Measurements from ENCODE around the gene MTHFD1.
"Not testable (repeated sequence)": the region's sequence is repeated elsewhere in the genome, so short reads cannot be mapped to it uniquely, and the experiment has no call there.

The MTHFD1 gene

GRCh38 chr14:64387782-64388532 lies at the start of gene MTHFD1:
MTHFD1 (plus strand) TSS chr14:64388353; CDS start chr14:64388428, 75 bp downstream.
- Histone ChIP-seq H3K36me3 (ENCODE audit: control insufficient read depth in 2 of 2, insufficient read depth in 2 of 2, low read length in 2 of 2) (no peaks in the 10 kb centered on the region), H3K4me3 (ENCODE audit: low read length in 2 of 2) (peak within 1 kb of the TSS; percentile 87 to 98), H3K9me3 (ENCODE audit: control insufficient read depth in 2 of 2, low read length in 2 of 2) (no peaks in the 10 kb centered on the region), H3K9ac (ENCODE audit: low read depth in 1 of 2, low read length in 2 of 2) (peak within 1 kb of the TSS; percentile 81 to 88), H3K4me1 (ENCODE audit: control insufficient read depth in 2 of 2, insufficient read depth in 2 of 2, low read length in 2 of 2) (peaks cover 11 to 13% of the 10 kb centered on the region in 2 donors), H3K27me3 (ENCODE audit: control insufficient read depth in 2 of 2, insufficient read depth in 2 of 2, low read length in 2 of 2) (no peaks in the 10 kb centered on the region), H3K27ac (ENCODE audit: low read depth in 2 of 2, low read length in 2 of 2) (peak within 1 kb of the TSS; percentile 79 to 82)

- no peaks in the 10 kb centered on the region for H3K36me3 ChIP-seq (ENCODE audit: control insufficient read depth in 2 of 2, insufficient read depth in 2 of 2, low read length in 2 of 2)
- peak overlapping the region; percentile 65 to 80 for H3K9ac ChIP-seq (ENCODE audit: low read depth in 1 of 2, low read length in 2 of 2)
- no peaks in the 10 kb centered on the region for H3K27me3 ChIP-seq (ENCODE audit: control insufficient read depth in 2 of 2, insufficient read depth in 2 of 2, low read length in 2 of 2)
- H3K4me1 ChIP-seq (ENCODE audit: control insufficient read depth in 2 of 2, insufficient read depth in 2 of 2, low read length in 2 of 2): peaks cover 4 to 6% of the 10 kb centered on the region in 2 donors
- peak overlapping the region; percentile 84 to 91 for H3K4me3 ChIP-seq (ENCODE audit: low read length in 2 of 2)
- H3K9me3 ChIP-seq (ENCODE audit: control insufficient read depth in 2 of 2, low read length in 2 of 2): no peaks in the 10 kb centered on the region
- H3K27ac ChIP-seq (ENCODE audit: low read depth in 2 of 2, low read length in 2 of 2): peak overlapping the region; percentile 83 to 89
These were observed 49.4 kb upstream of the MTHFD1 start for GRCh38 chr14:64338616-64339316.

GRCh38 chr14:64340560-64341196 lies 47.5 kb upstream of the MTHFD1 start:
- H3K4me3 ChIP-seq (ENCODE audit: low read length in 2 of 2): no peak overlapping the region
- H3K9me3 ChIP-seq (ENCODE audit: control insufficient read depth in 2 of 2, low read length in 2 of 2): no peaks in the 10 kb centered on the region
- no peaks in the 10 kb centered on the region for H3K36me3 ChIP-seq (ENCODE audit: control insufficient read depth in 2 of 2, insufficient read depth in 2 of 2, low read length in 2 of 2)
- no peak overlapping the region for H3K9ac ChIP-seq (ENCODE audit: low read depth in 1 of 2, low read length in 2 of 2)
- no peaks in the 10 kb centered on the region for H3K27me3 ChIP-seq (ENCODE audit: control insufficient read depth in 2 of 2, insufficient read depth in 2 of 2, low read length in 2 of 2)
- H3K27ac ChIP-seq (ENCODE audit: low read depth in 2 of 2, low read length in 2 of 2): no peak overlapping the region
- H3K4me1 ChIP-seq (ENCODE audit: control insufficient read depth in 2 of 2, insufficient read depth in 2 of 2, low read length in 2 of 2): peaks cover 4 to 6% of the 10 kb centered on the region in 2 donors

- Histone ChIP-seq H3K4me1 (ENCODE audit: control insufficient read depth in 2 of 2, insufficient read depth in 2 of 2, low read length in 2 of 2) (no peaks in the 10 kb centered on the region), H3K27ac (ENCODE audit: low read depth in 2 of 2, low read length in 2 of 2) (no peak overlapping the region)
These were observed 40.4 kb upstream of the MTHFD1 start for GRCh38 chr14:64347748-64348147.

GRCh38 chr14:64349741-64350490 lies 38.2 kb upstream of the MTHFD1 start:
- H3K9ac ChIP-seq (ENCODE audit: low read depth in 1 of 2, low read length in 2 of 2): no peak overlapping the region

More at GRCh38 chr14:64347748-64348147, 40.4 kb upstream of the MTHFD1 start:
- no peaks in the 10 kb centered on the region for H3K36me3 ChIP-seq (ENCODE audit: control insufficient read depth in 2 of 2, insufficient read depth in 2 of 2, low read length in 2 of 2)
- no peaks in the 10 kb centered on the region for H3K27me3 ChIP-seq (ENCODE audit: control insufficient read depth in 2 of 2, insufficient read depth in 2 of 2, low read length in 2 of 2)
- H3K9ac ChIP-seq (ENCODE audit: low read depth in 1 of 2, low read length in 2 of 2): no peak overlapping the region
- H3K9me3 ChIP-seq (ENCODE audit: control insufficient read depth in 2 of 2, low read length in 2 of 2): no peaks in the 10 kb centered on the region
- H3K4me3 ChIP-seq (ENCODE audit: low read length in 2 of 2): no peak overlapping the region

GRCh38 chr14:64363265-64363846 lies 24.8 kb upstream of the MTHFD1 start:
- H3K27ac ChIP-seq (ENCODE audit: low read depth in 2 of 2, low read length in 2 of 2): no peak overlapping the region
- no peaks in the 10 kb centered on the region for H3K27me3 ChIP-seq (ENCODE audit: control insufficient read depth in 2 of 2, insufficient read depth in 2 of 2, low read length in 2 of 2)
- H3K9ac ChIP-seq (ENCODE audit: low read depth in 1 of 2, low read length in 2 of 2): no peak overlapping the region
- H3K36me3 ChIP-seq (ENCODE audit: control insufficient read depth in 2 of 2, insufficient read depth in 2 of 2, low read length in 2 of 2): no peaks in the 10 kb centered on the region
- no peak overlapping the region for H3K4me3 ChIP-seq (ENCODE audit: low read length in 2 of 2)
- no peaks in the 10 kb centered on the region for H3K4me1 ChIP-seq (ENCODE audit: control insufficient read depth in 2 of 2, insufficient read depth in 2 of 2, low read length in 2 of 2)
- no peaks in the 10 kb centered on the region for H3K9me3 ChIP-seq (ENCODE audit: control insufficient read depth in 2 of 2, low read length in 2 of 2)

More at GRCh38 chr14:64349741-64350490, 38.2 kb upstream of the MTHFD1 start:
- no peaks in the 10 kb centered on the region for H3K36me3 ChIP-seq (ENCODE audit: control insufficient read depth in 2 of 2, insufficient read depth in 2 of 2, low read length in 2 of 2)
- H3K27ac ChIP-seq (ENCODE audit: low read depth in 2 of 2, low read length in 2 of 2): no peak overlapping the region
- H3K9me3 ChIP-seq (ENCODE audit: control insufficient read depth in 2 of 2, low read length in 2 of 2): no peaks in the 10 kb centered on the region
- H3K4me3 ChIP-seq (ENCODE audit: low read length in 2 of 2): no peak overlapping the region
- H3K4me1 ChIP-seq (ENCODE audit: control insufficient read depth in 2 of 2, insufficient read depth in 2 of 2, low read length in 2 of 2): no peaks in the 10 kb centered on the region
- no peaks in the 10 kb centered on the region for H3K27me3 ChIP-seq (ENCODE audit: control insufficient read depth in 2 of 2, insufficient read depth in 2 of 2, low read length in 2 of 2)

GRCh38 chr14:64364907-64365306 lies 23.2 kb upstream of the MTHFD1 start:
- no peak overlapping the region for H3K9ac ChIP-seq (ENCODE audit: low read depth in 1 of 2, low read length in 2 of 2)
- H3K36me3 ChIP-seq (ENCODE audit: control insufficient read depth in 2 of 2, insufficient read depth in 2 of 2, low read length in 2 of 2): no peaks in the 10 kb centered on the region
- no peaks in the 10 kb centered on the region for H3K4me1 ChIP-seq (ENCODE audit: control insufficient read depth in 2 of 2, insufficient read depth in 2 of 2, low read length in 2 of 2)
- no peak overlapping the region for H3K4me3 ChIP-seq (ENCODE audit: low read length in 2 of 2)
- no peaks in the 10 kb centered on the region for H3K9me3 ChIP-seq (ENCODE audit: control insufficient read depth in 2 of 2, low read length in 2 of 2)
- H3K27ac ChIP-seq (ENCODE audit: low read depth in 2 of 2, low read length in 2 of 2): no peak overlapping the region
- no peaks in the 10 kb centered on the region for H3K27me3 ChIP-seq (ENCODE audit: control insufficient read depth in 2 of 2, insufficient read depth in 2 of 2, low read length in 2 of 2)

GRCh38 chr14:64365358-64365889 lies 22.7 kb upstream of the MTHFD1 start:
- not testable (repeated sequence) for H3K4me3 ChIP-seq (ENCODE audit: low read length in 2 of 2); H3K36me3 ChIP-seq (ENCODE audit: control insufficient read depth in 2 of 2, insufficient read depth in 2 of 2, low read length in 2 of 2); H3K4me1 ChIP-seq (ENCODE audit: control insufficient read depth in 2 of 2, insufficient read depth in 2 of 2, low read length in 2 of 2); H3K9me3 ChIP-seq (ENCODE audit: control insufficient read depth in 2 of 2, low read length in 2 of 2); H3K27me3 ChIP-seq (ENCODE audit: control insufficient read depth in 2 of 2, insufficient read depth in 2 of 2, low read length in 2 of 2); H3K9ac ChIP-seq (ENCODE audit: low read depth in 1 of 2, low read length in 2 of 2); H3K27ac ChIP-seq (ENCODE audit: low read depth in 2 of 2, low read length in 2 of 2)

GRCh38 chr14:64369201-64369600 lies 19.0 kb upstream of the MTHFD1 start:
- Histone ChIP-seq H3K27me3 (ENCODE audit: control insufficient read depth in 2 of 2, insufficient read depth in 2 of 2, low read length in 2 of 2) (no peaks in the 10 kb centered on the region), H3K9ac (ENCODE audit: low read depth in 1 of 2, low read length in 2 of 2) (no peak overlapping the region), H3K4me1 (ENCODE audit: control insufficient read depth in 2 of 2, insufficient read depth in 2 of 2, low read length in 2 of 2) (no peaks in the 10 kb centered on the region), H3K36me3 (ENCODE audit: control insufficient read depth in 2 of 2, insufficient read depth in 2 of 2, low read length in 2 of 2) (no peaks in the 10 kb centered on the region), H3K4me3 (ENCODE audit: low read length in 2 of 2) (no peak overlapping the region), H3K27ac (ENCODE audit: low read depth in 2 of 2, low read length in 2 of 2) (no peak overlapping the region), H3K9me3 (ENCODE audit: control insufficient read depth in 2 of 2, low read length in 2 of 2) (no peaks in the 10 kb centered on the region)

Measured in mucosa of rectum (tissue), 2 donors.